ENCODE measurements around the gene TBR1.
A peak's percentile ranks its signal among the peaks of the same experiment; 100 is the strongest.

The TBR1 gene

DNA sequence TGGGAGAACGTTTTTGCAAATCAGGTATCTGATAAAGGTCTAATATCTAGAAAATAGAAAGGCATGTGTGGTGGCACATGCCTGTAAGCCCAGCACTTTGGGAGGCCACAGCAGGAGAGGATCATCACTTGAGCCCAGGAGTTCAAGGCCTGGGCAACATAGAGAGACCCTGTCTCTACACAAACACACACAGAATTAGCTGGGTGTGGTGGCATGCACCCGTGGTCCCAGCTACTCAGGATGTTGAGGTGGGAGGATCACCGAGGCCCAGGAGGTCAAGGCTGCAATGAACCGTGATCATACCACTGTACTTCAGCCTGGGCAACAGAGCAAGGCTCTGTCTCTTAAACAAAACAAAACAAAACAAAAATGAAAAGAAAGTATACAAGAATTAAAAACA lies 13.8 kb upstream of the TBR1 start:
- Mint-ChIP-seq H3K4me3 (no peak overlapping the region), H3K27ac (no peak overlapping the region), H3K27me3 (no peaks in the 10 kb centered on the region), H3K4me1 (no peaks in the 10 kb centered on the region), H3K36me3 (peaks cover 27% of the 10 kb centered on the region), H3K9me3 (no peaks in the 10 kb centered on the region)

DNA sequence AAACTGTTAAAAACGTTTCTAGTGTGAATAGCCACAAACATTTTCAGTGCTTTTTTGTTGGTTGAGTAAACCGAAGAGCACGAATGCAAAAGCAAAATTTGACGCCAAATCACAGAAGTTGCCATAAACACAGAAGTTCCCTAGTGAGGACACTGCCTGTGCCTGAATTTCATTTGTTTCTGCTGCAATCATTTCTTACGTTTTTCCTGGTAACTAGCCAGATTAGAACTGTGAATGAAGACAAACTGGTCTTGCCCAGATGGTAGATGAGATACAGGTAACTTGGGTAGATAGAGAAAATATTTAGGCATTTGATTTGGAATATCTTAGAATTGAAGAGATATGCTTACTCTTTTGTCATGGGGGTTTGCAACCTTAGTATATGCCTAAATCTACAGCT lies 9.8 kb upstream of the TBR1 start:
- Mint-ChIP-seq H3K9me3 (no peaks in the 10 kb centered on the region), H3K27me3 (no peaks in the 10 kb centered on the region), H3K4me3 (no peak overlapping the region), H3K4me1 (no peaks in the 10 kb centered on the region), H3K36me3 (peaks cover 20% of the 10 kb centered on the region), H3K27ac (no peak overlapping the region)

DNA sequence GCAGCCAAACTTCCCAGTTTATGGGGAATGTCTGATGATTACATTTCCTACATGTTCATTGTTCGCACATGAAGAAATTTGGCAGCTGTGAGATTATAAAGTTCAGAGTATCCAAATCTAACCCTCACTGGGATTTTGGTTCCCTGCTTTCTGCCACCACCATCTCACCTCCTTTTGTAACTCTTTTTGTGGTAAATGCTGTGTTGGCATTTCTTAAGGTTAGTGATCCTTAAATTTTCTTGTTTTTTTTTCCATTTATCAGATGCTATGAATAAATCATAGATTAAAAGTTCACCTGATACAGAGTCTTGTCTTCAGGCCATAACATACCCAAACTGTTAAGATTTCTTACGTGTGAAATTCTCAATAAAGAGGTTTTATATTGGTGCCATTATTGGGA lies 8.5 kb upstream of the TBR1 start:
- H3K4me3 Mint-ChIP-seq, result no peak overlapping the region
- no peaks in the 10 kb centered on the region for H3K9me3 Mint-ChIP-seq
- no peaks in the 10 kb centered on the region for H3K27me3 Mint-ChIP-seq
- peaks cover 16% of the 10 kb centered on the region for H3K36me3 Mint-ChIP-seq
- H3K4me1 Mint-ChIP-seq, result no peaks in the 10 kb centered on the region
- no peak overlapping the region for H3K27ac Mint-ChIP-seq

DNA sequence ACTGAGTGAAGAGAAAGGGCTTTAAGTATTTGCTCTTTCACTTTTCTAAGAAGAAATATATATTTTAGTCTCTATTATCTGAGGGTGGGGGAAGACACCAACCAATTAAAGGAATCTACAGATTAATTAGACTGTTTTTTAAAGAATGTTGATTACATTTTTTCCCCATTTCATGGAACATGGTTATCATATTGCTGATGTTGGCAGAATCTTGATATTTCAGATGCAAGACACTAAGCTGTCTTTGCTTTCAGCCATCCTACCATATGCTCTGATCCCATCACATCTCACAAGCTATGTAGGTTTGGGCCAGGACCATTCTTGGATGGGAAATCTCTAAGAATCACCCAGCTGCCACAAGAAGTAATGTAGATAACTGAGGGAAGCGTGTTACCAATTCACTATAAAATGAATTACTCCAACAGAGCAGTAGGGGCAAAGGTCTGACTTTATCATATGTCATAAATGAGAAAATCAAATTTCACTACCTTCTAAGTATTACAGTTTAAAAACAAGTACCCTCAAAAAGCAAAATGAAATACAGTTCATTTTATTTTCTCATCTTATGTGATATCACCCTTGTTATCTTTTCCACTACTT lies 6.7 kb upstream of the TBR1 start:
- no peaks in the 10 kb centered on the region for H3K9me3 Mint-ChIP-seq

DNA sequence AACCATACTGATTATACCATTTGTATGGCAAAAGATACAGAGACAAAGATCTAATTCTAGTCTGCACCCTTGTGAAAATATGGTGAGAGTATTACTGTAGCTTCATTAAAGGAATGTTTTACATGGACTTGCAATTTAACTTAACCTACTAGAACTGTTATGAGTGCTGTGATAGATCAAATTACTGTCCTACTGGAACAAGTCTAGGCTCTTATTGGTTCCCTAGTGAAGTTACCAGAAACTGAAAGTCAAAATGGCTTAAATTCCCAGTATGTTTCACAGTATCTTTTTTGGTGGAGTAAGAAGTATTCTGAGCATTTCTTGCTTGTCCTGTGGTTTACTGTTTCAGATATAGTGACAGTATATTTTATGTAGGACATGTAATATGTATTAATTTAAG lies 3.8 kb upstream of the TBR1 start:
- peaks cover 27% of the 10 kb centered on the region for H3K27me3 Mint-ChIP-seq

More for the DNA sequence above, 6.7 kb upstream of the TBR1 start:
- Mint-ChIP-seq H3K4me3 (no peak overlapping the region), H3K27me3 (peaks cover 4% of the 10 kb centered on the region), H3K4me1 (peaks cover 5% of the 10 kb centered on the region), H3K27ac (no peak overlapping the region), H3K36me3 (peaks cover 10% of the 10 kb centered on the region)

DNA sequence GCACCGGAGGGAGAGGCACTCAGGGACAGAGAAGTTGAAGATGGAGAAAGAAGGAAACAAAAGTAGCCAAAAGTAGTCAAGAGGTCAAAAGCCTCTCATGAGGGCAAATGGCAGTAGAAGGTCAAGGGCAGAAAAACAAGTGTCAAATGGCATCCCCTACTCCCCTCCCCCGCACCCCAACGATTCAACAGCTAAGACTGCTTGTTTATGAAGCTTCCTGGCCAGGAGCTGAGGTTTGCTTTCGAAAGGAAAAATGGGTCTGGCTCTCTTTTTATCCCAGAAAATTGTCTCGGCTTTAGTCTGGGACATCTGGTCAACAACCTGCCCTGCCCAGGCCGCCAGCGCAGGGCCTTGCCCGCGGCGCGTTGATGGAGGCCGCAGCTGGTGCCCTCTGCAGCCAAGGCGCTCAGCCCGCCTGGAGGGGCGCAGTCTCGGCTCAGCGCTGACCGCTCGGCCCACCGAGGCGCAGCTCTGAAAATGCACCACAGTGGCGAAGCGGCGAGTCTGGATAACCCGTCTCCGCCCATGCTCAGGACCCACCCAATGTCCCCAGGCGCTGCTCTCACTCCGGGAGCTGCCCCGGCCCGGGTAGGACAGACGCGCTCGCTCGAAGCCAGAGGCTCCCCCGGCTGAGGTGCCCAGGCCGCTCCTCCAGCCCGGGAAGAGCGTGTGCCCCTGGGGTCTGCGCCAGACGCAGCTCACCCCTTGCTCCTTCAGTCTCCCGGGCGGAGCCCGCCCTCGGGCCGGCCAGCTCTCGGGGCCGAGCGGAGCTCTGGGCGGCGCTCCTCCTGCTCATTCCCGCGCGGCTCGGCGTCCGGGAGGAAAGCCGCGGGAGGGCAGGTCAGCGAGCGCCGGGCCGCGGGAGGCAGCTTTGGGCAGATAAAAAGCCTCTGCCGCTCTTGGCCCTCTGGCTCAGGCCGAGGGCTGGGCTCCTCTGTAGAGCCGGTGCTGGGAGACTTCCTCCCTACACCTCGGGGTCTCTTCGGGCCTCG lies 1.8 kb upstream of the TBR1 start:
- peaks cover 8% of the 10 kb centered on the region for H3K36me3 Mint-ChIP-seq
- H3K4me3 Mint-ChIP-seq, result peak overlapping the region; percentile 87
- H3K27ac Mint-ChIP-seq, result peak overlapping the region; percentile 46
- H3K27me3 Mint-ChIP-seq, result peaks cover 44% of the 10 kb centered on the region
- H3K9me3 Mint-ChIP-seq, result no peaks in the 10 kb centered on the region
- peaks cover 44% of the 10 kb centered on the region for H3K4me1 Mint-ChIP-seq

More for the DNA sequence above, 3.8 kb upstream of the TBR1 start:
- Mint-ChIP-seq H3K36me3 (peaks cover 11% of the 10 kb centered on the region), H3K9me3 (no peaks in the 10 kb centered on the region), H3K27ac (no peak overlapping the region), H3K4me1 (peaks cover 31% of the 10 kb centered on the region), H3K4me3 (no peak overlapping the region)

DNA sequence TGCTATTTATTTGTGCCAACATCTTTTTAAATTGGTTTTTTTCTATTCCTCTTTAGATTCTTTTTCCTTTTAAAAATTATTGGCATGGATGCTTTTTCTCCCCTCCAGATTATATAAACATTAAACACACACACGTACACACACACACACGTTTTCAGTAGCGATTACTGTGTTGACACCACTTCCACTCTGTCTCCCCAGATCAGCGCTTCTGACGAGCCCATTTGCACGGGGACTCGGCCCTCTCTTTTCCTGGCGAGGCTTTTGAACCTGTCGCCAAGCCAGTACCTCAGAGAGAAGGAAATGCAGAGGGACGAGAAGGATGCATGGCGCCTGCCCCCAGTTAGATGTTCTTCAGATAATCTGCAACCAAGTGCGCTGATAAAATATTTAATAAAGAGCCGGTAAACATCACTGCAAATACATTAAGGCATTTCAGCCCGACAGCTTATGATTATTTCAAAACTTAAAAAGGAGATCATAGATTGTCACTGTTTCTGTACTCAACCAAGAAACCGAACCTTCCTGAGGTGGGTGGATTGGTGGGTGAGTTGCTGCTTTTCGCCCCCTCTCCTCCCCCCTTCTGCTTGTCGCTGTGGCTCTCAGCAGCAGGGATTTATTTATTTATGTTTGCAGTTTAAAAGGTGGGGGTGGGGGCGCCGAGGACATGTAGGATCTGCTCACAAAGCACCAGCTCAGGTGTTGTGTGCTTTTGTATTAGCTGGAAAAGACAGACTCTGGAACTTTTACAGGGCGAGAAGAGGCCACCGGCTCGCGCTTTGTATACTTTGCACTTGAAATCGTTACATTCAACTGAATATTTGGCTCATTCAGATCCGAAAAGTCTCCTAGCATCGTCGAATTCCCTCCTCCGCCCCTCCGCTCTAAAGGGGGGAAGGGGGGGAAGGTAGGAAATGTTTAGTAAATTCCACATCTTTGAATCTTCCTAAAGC lies 787 bp upstream of the TBR1 start:
- H3K36me3 Mint-ChIP-seq, result peaks cover 8% of the 10 kb centered on the region

DNA sequence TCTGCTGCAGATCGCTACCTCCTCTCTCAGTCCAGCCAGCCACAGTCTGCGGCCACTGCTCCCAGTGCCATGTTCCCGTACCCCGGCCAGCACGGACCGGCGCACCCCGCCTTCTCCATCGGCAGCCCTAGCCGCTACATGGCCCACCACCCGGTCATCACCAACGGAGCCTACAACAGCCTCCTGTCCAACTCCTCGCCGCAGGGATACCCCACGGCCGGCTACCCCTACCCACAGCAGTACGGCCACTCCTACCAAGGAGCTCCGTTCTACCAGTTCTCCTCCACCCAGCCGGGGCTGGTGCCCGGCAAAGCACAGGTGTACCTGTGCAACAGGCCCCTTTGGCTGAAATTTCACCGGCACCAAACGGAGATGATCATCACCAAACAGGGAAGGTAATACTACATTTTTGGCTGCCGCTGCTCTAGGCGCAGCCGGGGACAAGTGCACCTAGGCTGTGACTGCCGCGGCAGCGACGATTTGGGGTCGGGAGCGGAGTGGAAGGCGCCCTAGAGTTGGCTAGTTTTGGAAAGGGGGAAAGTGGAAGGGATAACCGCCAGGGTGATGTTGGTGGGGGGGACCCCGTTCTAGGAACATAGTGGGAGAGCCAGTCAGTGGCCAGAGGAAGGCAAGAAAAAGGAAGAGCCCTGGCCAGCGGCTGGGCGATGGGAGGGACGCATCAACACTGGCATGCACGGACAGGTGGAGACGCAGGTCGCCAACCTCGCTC lies 776 bp downstream of the TBR1 start:
- Mint-ChIP-seq H3K4me3 (peak overlapping the region; percentile 87), H3K36me3 (peaks cover 1% of the 10 kb centered on the region), H3K4me1 (peaks cover 46% of the 10 kb centered on the region), H3K27me3 (peaks cover 67% of the 10 kb centered on the region), H3K27ac (no peak overlapping the region), H3K9me3 (no peaks in the 10 kb centered on the region)

More for the DNA sequence above, 787 bp upstream of the TBR1 start:
- peaks cover 51% of the 10 kb centered on the region for H3K27me3 Mint-ChIP-seq
- peak overlapping the region; percentile 87 for H3K4me3 Mint-ChIP-seq
- peaks cover 46% of the 10 kb centered on the region for H3K4me1 Mint-ChIP-seq
- H3K27ac Mint-ChIP-seq, result no peak overlapping the region
- no peaks in the 10 kb centered on the region for H3K9me3 Mint-ChIP-seq

DNA sequence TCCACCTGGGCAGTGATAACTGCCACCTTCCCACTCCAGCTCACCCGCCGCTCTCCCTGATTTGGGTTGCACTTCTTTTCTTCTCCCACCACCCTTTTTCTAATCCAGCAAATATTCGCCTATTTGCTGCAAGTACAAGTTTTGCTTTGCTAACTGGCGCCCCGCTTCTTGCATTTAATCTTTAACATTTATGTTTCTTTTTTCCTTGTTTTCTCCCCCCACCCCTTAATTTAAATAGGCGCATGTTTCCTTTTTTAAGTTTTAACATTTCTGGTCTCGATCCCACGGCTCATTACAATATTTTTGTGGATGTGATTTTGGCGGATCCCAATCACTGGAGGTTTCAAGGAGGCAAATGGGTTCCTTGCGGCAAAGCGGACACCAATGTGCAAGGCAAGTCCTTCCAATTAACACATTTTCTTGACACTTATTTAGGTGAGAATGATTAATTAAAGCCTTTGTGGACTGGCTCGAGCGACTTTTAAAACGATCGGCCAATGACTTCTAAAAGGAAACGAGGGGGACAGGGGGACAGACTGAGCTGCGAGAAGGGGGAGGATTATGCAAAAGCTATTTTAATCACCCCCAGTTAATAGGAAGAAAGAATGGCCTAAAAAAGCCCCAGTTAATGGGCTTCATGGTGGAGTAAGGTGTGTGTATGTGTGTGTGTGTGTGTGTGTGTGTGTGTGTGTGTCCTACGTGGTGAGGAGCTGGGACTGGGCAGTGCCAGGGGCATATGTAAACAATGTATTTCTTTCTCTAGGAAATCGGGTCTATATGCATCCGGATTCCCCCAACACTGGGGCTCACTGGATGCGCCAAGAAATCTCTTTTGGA lies 1.6 kb downstream of the TBR1 start:
- Mint-ChIP-seq H3K9me3 (peaks cover 5% of the 10 kb centered on the region), H3K36me3 (peaks cover 1% of the 10 kb centered on the region), H3K4me3 (no peak overlapping the region), H3K27me3 (peaks cover 74% of the 10 kb centered on the region), H3K27ac (no peak overlapping the region), H3K4me1 (peaks cover 49% of the 10 kb centered on the region)

DNA sequence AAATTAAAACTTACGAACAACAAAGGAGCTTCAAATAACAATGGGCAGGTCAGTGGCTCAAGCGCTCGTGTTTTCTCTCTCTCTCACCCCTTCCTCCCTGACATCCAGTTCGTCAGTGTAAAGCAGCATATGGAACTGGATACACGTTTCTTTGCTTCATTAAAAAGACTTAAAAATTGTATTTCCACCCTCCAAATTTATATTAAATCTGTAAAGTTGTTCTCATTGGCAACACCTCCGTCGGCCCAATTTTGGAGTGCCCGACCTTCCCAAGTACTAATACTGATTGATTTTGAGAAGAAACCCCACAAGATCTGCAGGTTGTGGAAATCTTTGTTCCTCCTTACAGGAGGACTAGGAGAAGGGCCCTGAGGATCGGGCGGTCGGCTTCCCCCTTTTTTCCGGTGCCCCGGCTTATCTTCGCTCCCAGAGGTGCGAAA lies 2.2 kb downstream of the TBR1 start:
- Mint-ChIP-seq H3K4me1 (peaks cover 49% of the 10 kb centered on the region), H3K9me3 (peaks cover 5% of the 10 kb centered on the region)

DNA sequence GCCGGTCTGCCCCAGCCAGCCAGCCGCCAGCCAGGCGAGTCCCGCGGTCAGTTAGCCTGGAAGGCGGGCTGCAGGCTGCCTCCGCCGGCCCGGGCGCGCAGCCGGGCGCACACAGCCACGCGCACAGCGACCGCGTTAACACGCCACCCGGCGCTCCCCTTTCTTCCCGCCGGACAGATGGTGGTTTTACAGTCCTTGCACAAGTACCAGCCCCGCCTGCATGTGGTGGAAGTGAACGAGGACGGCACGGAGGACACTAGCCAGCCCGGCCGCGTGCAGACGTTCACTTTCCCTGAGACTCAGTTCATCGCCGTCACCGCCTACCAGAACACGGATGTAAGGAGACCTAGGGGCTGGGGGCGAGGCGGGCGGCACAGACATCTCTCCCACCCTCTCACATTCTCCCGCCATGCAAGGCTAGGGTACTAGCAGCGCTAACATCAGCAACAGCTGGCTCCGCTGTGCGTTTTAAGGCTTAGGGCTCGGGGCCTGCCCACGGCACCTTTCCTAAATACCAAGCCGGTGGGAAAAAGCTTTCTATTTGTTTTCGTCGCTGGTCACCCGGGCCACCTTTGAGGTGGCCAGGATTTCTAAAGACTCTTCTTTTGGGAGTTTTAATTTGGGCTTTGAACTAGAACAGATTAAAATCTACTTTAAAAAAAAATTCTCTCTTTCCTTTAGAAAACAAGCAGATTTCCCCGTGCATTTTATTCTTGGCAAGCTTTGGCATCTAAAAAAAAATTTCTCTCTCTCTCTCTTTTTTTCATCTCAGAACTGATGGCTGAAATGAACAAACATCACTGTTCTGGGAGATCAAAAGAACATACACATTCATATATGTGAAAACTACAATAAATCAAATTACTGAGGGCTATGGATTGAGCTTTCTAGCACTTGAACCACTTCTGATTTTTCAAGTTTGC lies 2.9 kb downstream of the TBR1 start:
- peak overlapping the region; percentile 42 for H3K4me3 Mint-ChIP-seq
- peaks cover 5% of the 10 kb centered on the region for H3K9me3 Mint-ChIP-seq
- peak overlapping the region; percentile 73 for H3K27ac Mint-ChIP-seq
- H3K4me1 Mint-ChIP-seq, result peaks cover 45% of the 10 kb centered on the region
- peaks cover 76% of the 10 kb centered on the region for H3K27me3 Mint-ChIP-seq
- peaks cover 1% of the 10 kb centered on the region for H3K36me3 Mint-ChIP-seq

More for the DNA sequence above, 2.2 kb downstream of the TBR1 start:
- Mint-ChIP-seq H3K4me3 (no peak overlapping the region), H3K36me3 (peaks cover 1% of the 10 kb centered on the region), H3K27ac (no peak overlapping the region), H3K27me3 (peaks cover 80% of the 10 kb centered on the region)

DNA sequence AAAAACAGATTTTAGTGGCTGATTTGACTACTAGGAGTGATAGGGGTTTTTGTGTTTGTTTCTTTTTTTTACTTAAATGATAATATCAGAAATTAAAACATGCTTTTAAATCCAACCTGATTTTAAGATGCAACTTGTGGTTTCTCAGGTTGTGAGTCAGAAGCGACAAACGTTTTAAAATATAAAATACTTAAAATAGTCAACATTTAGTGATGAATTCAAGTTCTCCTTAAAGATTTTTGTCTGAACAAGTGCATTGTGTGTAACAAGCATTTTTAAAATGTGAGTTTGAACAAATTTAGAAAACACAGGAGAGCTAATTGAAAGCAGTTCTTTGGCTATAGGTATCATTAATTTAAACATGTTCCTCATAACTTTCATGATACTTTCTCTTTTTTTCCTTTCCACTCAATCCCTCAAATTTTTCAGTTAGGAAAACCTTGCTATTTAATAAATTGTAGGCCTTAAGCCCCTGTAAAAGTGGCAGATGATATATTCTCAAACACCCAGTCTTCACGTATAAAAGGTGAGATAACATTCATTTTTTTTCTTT lies 3.6 kb downstream of the TBR1 start:
- Mint-ChIP-seq H3K9me3 (peaks cover 8% of the 10 kb centered on the region), H3K27ac (peak overlapping the region; percentile 73), H3K4me3 (peak overlapping the region; percentile 26), H3K4me1 (peaks cover 52% of the 10 kb centered on the region), H3K36me3 (peaks cover 3% of the 10 kb centered on the region), H3K27me3 (peaks cover 82% of the 10 kb centered on the region)
